NCI-H526 treated with DMSO at 0.1 percent for 48 hours (cell line): ENCODE data around the gene DOK6.
"Not testable (repeated sequence)": the region's sequence is repeated elsewhere in the genome, so short reads cannot be mapped to it uniquely, and the experiment has no call there.

Experiments
- DNase-seq: peaks from one replicate; lab custom pipeline; 2025; lab: John Stamatoyannopoulos, UW

DOK6 gene

GRCh38 chr18:69813559-69813958, 412.9 kb downstream of the DOK6 start:
- DNase-seq, result no peak

- no peak for DNase-seq
Measured at GRCh38 chr18:69814861-69815385, 414.2 kb downstream of the DOK6 start.

- DNase-seq, result no peak
Measured at GRCh38 chr18:69817335-69817940, 416.8 kb downstream of the DOK6 start.

GRCh38 chr18:69819460-69819859, 418.8 kb downstream of the DOK6 start:
- no peak for DNase-seq

GRCh38 chr18:69820538-69820937, 419.9 kb downstream of the DOK6 start:
- no peak for DNase-seq

GRCh38 chr18:69830189-69830588, 429.5 kb downstream of the DOK6 start:
- DNase-seq, result no peak

- DNase-seq, result not testable (repeated sequence)
Measured at GRCh38 chr18:69834980-69835379, 434.3 kb downstream of the DOK6 start.

- DNase-seq, result no peak
Measured at GRCh38 chr18:69838003-69838402, 437.3 kb downstream of the DOK6 start.

- DNase-seq, result no peak
Measured at GRCh38 chr18:69838620-69839411, 438.1 kb downstream of the DOK6 start.

- no peak for DNase-seq
Measured at GRCh38 chr18:69839497-69839896, 438.8 kb downstream of the DOK6 start.

- no peak for DNase-seq
Measured at GRCh38 chr18:69840001-69840400, 439.3 kb downstream of the DOK6 start.

- no peak for DNase-seq
Measured at GRCh38 chr18:69840445-69840844, 439.8 kb downstream of the DOK6 start.

- no peak for DNase-seq
Measured at GRCh38 chr18:69841117-69841516, 440.4 kb downstream of the DOK6 start.

- DNase-seq, result no peak
Measured at GRCh38 chr18:69843015-69843414, 442.3 kb downstream of the DOK6 start.

GRCh38 chr18:69844656-69845055, 444.0 kb downstream of the DOK6 start:
- no peak for DNase-seq

- peak; percentile 94 for DNase-seq
Measured at GRCh38 chr18:69845593-69846506, 445.2 kb downstream of the DOK6 start.

GRCh38 chr18:69853051-69853450, 452.4 kb downstream of the DOK6 start:
- no peak for DNase-seq

GRCh38 chr18:69854455-69854854, 453.8 kb downstream of the DOK6 start:
- DNase-seq, result no peak

- DNase-seq, result no peak
Measured at GRCh38 chr18:69858897-69859296, 458.2 kb downstream of the DOK6 start.

GRCh38 chr18:69864802-69865201, 464.1 kb downstream of the DOK6 start:
- not testable (repeated sequence) for DNase-seq

GRCh38 chr18:69865776-69866175, 465.1 kb downstream of the DOK6 start:
- no peak for DNase-seq

GRCh38 chr18:69866212-69866611, 465.5 kb downstream of the DOK6 start:
- no peak for DNase-seq
